Brain microvascular endothelial cell (primary cell): ENCODE data around the gene RNF187.

ENCODE experiments used
- DNase-seq: peaks from one replicate; pipeline ENCODE4 v3.0.0-alpha.2; 2020
- H3K27ac ChIP-seq: fragments of 250-450 bp; sonication (Bioruptor Pico); 2 replicates; pipeline ENCODE4 v1.5.1; 2020; ENCODE audit warnings: mild to moderate bottlenecking, moderate library complexity
- H3K27me3 ChIP-seq: fragments of 250-450 bp; sonication (Bioruptor Pico); replicated peaks from 2 replicates; pipeline ENCODE4 v1.5.1; 2020; ENCODE audit warnings: mild to moderate bottlenecking
- H3K36me3 ChIP-seq: fragments of 250-450 bp; sonication (Bioruptor Pico); replicated peaks from 2 replicates; pipeline ENCODE4 v1.5.1; 2020; ENCODE audit warnings: mild to moderate bottlenecking
- H3K4me3 ChIP-seq: 2 replicates; pipeline ENCODE4 v1.5.1; 2011; ENCODE audit warnings: low read depth, mild to moderate bottlenecking, control low read depth, low read length, moderate library complexity
- in situ Hi-C: cut with HindIII; loops from 2 replicates; pipeline ENCODE4 v1.10.0; 2017; ENCODE audit warnings: low sequenced_read_pairs, low pct_ligation_motif_present
- TF ChIP-seq, protein P1 (sequence below): IDR thresholded peaks from 2 replicates; pipeline ENCODE4 v1.5.1; 2011; ENCODE audit warnings: low read depth, mild to moderate bottlenecking, moderate library complexity, low read length, control low read depth, inconsistent platforms; ENCODE audit errors: missing control alignments

Gene RNF187

DNA sequence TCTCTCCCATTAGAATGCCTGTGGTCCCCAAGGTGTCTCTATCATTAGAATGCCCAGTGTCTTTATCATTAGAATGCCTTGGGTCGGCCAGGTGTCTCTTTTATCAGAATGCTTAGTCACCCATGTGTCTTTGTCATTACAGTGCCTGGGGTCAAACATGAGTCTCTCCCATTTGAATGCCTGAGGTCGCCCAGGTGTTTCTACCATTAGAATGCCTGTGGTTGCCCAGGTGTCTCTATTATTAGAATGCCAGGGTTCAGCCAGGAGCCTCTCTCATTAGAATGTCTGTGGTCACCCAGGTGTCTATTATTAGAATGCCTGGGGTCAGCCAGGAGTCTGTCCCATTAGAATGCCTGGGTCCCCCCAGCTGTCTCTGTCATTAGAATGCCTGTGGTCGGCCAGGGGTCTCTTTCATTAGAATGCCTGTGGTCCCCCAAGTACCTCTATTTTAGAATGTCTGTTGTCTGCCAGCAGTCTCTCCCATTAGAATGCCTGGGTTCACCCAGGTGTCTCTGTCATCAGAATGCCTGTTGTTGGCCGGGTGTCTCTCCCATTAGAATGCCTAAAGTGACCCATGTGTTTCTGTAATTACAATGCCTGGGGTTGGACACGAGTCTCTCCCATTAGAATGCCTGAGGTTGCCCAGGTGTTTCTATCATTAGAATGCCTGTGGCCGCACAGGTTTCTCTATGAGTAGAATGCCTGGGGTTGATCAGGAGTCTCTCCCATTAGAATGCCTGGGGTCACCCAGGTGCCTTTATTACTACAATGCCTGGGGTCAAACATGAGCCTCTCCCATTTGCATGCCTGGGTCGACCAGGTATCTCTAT is 57.1 kb downstream of the RNF187 start:
- no peak overlapping the region for H3K4me3 ChIP-seq
- H3K27me3 ChIP-seq: no peaks in the 10 kb centered on the region
- no peak overlapping the region for H3K27ac ChIP-seq
- H3K36me3 ChIP-seq: no peaks in the 10 kb centered on the region
- no peak for DNase-seq
- in situ Hi-C loops: no loop called here
- TF ChIP-seq, protein P1, sequence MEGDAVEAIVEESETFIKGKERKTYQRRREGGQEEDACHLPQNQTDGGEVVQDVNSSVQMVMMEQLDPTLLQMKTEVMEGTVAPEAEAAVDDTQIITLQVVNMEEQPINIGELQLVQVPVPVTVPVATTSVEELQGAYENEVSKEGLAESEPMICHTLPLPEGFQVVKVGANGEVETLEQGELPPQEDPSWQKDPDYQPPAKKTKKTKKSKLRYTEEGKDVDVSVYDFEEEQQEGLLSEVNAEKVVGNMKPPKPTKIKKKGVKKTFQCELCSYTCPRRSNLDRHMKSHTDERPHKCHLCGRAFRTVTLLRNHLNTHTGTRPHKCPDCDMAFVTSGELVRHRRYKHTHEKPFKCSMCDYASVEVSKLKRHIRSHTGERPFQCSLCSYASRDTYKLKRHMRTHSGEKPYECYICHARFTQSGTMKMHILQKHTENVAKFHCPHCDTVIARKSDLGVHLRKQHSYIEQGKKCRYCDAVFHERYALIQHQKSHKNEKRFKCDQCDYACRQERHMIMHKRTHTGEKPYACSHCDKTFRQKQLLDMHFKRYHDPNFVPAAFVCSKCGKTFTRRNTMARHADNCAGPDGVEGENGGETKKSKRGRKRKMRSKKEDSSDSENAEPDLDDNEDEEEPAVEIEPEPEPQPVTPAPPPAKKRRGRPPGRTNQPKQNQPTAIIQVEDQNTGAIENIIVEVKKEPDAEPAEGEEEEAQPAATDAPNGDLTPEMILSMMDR: no peak

DNA sequence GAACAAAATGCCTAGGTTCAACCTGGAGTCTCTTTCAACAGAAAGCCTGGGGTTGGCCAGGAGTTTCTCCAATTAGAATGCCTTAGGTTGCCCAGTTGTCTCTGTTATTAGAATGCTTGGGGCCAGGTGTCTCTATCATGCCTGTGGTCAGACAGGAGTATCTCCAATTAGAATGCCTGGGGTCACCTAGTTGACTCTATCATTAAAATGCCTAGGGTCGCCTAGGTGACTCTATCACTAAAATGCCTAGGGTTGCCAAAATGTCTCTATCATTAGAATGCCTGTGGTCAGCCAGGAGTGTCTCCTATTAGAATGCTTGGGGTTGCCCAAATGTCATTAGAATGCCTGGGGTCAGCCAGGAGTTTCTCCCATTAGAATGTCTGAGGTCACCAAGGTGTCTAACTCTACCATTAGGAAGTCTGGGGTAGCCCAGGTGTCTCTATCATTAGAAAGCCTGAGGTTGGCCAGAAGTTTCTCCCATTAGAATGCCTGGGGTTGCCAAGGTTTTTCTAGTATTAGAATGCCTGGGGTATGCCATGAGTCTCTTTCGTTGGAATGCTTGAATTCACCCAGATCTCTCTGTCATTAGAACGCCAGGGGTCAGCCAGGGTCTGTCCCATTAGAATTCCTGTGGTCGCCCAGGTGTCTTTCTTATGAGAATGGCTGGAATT is 57.9 kb downstream of the RNF187 start:
- in situ Hi-C loops: no loop called here
- Histone ChIP-seq H3K4me3 (no peak overlapping the region), H3K27ac (no peak overlapping the region), H3K36me3 (no peaks in the 10 kb centered on the region), H3K27me3 (no peaks in the 10 kb centered on the region)
- TF ChIP-seq, protein P1: no peak
- DNase-seq: no peak
